Activated CD4-positive, alpha-beta T cell treated with anti-CD3 and anti-CD28 coated beads, Interleukin-2, amount 10 ng/mL, durations not matched to agents 24 days and 14 days (primary cell): Measurements from ENCODE around the gene DUSP10. TPM values are rescaled to one million over a fixed set of nuclear protein-coding genes. Genes with fewer than 3 reads are reported as not detected.

Experiments
- DNase-seq: peaks from one replicate; pipeline ENCODE4 v3.0.0; 2022
- H3K27ac Mint-ChIP-seq: one replicate; pipeline ENCODE4 v1.8.0; 2022; ENCODE audit warnings: mild to moderate bottlenecking, mixed read lengths
- H3K27me3 Mint-ChIP-seq: one replicate; pipeline ENCODE4 v1.8.0; 2022; ENCODE audit warnings: mixed read lengths
- H3K36me3 Mint-ChIP-seq: one replicate; pipeline ENCODE4 v1.8.0; 2022; ENCODE audit warnings: low read depth, mild to moderate bottlenecking, mixed read lengths
- H3K4me1 Mint-ChIP-seq: one replicate; pipeline ENCODE4 v1.8.0; 2021; ENCODE audit warnings: mixed read lengths
- H3K4me3 Mint-ChIP-seq: one replicate; pipeline ENCODE4 v1.8.0; 2022; ENCODE audit warnings: mild to moderate bottlenecking, moderate library complexity, mixed read lengths
- H3K9me3 Mint-ChIP-seq: one replicate; pipeline ENCODE4 v1.8.0; 2021; ENCODE audit warnings: mixed read lengths
- intact Hi-C: fragments of 100-400 bp; cut with micrococcal nuclease; formaldehyde crosslinking; loops from one replicate; pipeline ENCODE4 v1.15.1; 2023
- total RNA-seq: library from RNA; stranded (reverse); gene quantifications from 2 replicates; pipeline ENCODE4 v1.2.3, GENCODE V29; 2022

Gene DUSP10
- total RNA-seq, 1 donor from 2014 or later: 13.5 TPM

DNA sequence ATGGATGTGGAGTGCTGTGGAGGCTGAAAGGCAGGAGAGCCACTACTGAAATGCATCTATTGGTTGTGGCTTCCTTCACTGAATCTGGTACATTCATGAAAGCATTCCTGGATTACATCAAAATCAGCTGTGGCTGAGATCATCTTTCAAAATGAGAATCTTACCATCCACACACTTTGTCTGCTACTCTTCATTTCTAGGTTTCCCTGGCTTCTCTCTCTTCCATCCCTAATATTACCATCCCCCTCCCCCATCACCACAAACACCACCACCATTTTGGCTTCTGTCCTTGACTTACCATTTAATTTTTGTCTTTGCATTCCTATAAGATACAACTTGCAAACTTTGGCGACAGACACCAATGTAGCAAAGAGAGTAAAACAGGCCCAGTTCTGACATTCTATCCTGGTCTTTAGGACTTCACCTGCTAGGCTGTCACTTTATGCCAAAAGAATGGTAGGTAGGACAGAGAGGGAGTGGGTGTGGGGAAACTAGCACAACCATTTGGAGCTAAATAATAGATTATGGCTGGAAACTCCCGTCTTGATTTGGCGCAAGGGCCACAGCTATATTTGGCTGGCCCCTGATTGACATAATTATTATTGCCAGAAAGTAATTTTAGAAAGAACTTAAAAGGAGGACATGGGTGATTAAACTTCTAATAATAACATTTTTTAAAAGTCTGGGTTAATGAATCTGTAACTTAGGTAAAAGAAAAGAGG is 15.1 kb upstream of the DUSP10 start:
- Mint-ChIP-seq H3K4me1 (peaks cover 69% of the 10 kb centered on the region), H3K27ac (peak overlapping the region; percentile 54)

DNA sequence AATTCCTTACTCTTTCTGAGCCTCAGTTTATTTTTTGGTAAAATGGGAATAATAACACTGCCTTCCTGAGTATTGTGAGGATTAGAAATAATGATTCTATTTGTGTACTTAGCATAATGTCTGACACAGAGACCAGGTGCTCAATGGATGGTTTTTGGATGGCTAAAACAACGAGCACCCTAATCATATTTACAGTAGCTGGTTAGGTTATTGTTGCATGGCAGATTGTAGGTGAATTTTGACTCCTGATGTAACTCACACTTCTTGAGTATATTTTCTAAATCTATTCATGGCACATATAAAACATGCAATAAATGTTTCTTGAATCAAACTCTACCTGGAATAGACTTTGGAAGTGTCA is 11.9 kb upstream of the DUSP10 start:
- no peak for DNase-seq
- Mint-ChIP-seq H3K36me3 (peaks cover 22% of the 10 kb centered on the region), H3K4me1 (peaks cover 55% of the 10 kb centered on the region), H3K9me3 (peaks cover 36% of the 10 kb centered on the region), H3K4me3 (peak overlapping the region; percentile 38), H3K27ac (peak overlapping the region; percentile 86), H3K27me3 (no peaks in the 10 kb centered on the region)
- intact Hi-C loops: loop anchor here (1.0 kb wide), 5 partner anchors 12 to 46 kb away; partner anchors contain the start of gene DUSP10

More for the DNA sequence above, 15.1 kb upstream of the DUSP10 start:
- intact Hi-C loops: no loop called here
- no peak for DNase-seq
- no peaks in the 10 kb centered on the region for H3K27me3 Mint-ChIP-seq
- H3K9me3 Mint-ChIP-seq: peaks cover 21% of the 10 kb centered on the region
- no peak overlapping the region for H3K4me3 Mint-ChIP-seq
- peaks cover 18% of the 10 kb centered on the region for H3K36me3 Mint-ChIP-seq

DNA sequence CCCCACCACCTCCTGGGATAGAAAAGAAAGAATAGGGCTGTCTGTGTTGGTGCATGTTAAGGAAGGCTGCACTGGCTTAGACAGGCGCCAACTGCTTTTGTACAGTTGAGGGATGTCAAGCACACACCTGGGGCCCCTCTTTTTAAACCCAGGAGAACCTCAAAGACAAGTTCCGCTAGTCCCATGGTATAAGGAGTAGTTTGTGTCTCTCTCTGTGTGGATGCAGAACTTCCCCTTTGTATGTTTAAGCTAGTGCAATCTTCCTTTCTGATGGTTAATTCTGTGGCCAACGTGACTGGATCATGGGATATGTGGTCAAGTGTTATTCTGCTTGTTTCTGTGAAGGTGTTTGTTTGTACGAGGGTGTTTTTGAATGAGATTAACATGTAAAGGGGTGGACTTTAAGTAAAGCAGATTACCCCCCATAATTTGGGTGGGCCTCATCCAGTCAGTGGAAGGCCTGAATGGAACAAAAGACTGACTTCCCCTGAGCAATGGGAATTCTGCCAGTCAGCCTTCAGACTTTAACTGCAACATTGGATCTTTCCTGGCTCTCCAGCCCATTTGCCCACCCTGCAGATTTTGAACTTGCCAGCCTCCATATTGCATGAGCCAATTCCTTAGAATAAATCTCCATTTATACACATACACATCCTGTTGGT is 9.5 kb upstream of the DUSP10 start:
- peak; percentile 45 for DNase-seq
- Mint-ChIP-seq H3K4me1 (peaks cover 38% of the 10 kb centered on the region), H3K4me3 (no peak overlapping the region), H3K36me3 (peaks cover 25% of the 10 kb centered on the region), H3K9me3 (peaks cover 30% of the 10 kb centered on the region), H3K27me3 (no peaks in the 10 kb centered on the region), H3K27ac (no peak overlapping the region)
- intact Hi-C loops: no loop called here

DNA sequence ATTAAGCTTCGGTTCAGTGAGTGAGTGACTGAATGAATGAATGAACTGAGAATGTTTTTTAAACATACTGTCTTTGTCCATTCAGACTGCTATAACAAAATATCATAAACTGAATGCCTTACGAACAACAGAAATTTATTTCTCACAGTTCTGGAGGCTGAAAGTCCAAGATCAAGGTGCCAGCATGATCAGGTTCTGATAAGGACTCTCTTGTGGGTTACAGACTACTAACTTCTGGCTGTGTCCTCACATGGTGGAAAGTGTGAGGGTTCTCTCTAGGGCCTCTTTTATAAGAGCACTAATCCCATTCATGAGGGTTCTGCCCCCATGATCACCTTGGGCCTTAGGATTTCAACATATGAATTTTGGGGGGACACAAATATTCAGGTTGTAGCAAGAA is 7.1 kb upstream of the DUSP10 start:
- peaks cover 19% of the 10 kb centered on the region for H3K9me3 Mint-ChIP-seq
- no peak overlapping the region for H3K4me3 Mint-ChIP-seq
- H3K4me1 Mint-ChIP-seq: peaks cover 21% of the 10 kb centered on the region
- intact Hi-C loops: loop anchor here (10.0 kb wide), 1 partner anchor 416 kb away; no protein-coding TSS in a partner anchor
- DNase-seq: no peak
- H3K36me3 Mint-ChIP-seq: peaks cover 14% of the 10 kb centered on the region
- H3K27me3 Mint-ChIP-seq: no peaks in the 10 kb centered on the region
- H3K27ac Mint-ChIP-seq: no peak overlapping the region

DNA sequence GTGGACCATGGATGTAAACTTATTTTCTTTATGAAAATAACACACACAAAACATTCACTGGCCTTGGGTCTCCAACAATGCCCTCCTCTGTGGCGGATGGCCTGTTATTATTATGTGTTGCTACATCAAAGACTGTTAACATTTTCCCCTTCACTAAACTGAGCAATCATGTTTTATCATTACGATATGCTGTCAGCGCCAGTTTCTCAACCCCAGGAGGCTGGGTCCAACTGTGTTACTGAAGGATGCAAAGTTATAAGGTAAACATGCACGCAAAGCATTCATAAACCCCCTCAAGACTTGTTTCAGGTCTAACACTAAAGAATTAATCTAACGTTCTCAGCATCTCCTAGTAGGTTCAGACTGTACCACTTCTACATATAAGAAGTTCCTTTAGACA is 6.0 kb upstream of the DUSP10 start:
- Mint-ChIP-seq H3K4me1 (peaks cover 22% of the 10 kb centered on the region), H3K36me3 (peaks cover 7% of the 10 kb centered on the region), H3K4me3 (no peak overlapping the region), H3K27me3 (no peaks in the 10 kb centered on the region), H3K9me3 (peaks cover 15% of the 10 kb centered on the region), H3K27ac (no peak overlapping the region)
- intact Hi-C loops: loop anchor here (10.0 kb wide), 1 partner anchor 417 kb away; no protein-coding TSS in a partner anchor
- DNase-seq: no peak

DNA sequence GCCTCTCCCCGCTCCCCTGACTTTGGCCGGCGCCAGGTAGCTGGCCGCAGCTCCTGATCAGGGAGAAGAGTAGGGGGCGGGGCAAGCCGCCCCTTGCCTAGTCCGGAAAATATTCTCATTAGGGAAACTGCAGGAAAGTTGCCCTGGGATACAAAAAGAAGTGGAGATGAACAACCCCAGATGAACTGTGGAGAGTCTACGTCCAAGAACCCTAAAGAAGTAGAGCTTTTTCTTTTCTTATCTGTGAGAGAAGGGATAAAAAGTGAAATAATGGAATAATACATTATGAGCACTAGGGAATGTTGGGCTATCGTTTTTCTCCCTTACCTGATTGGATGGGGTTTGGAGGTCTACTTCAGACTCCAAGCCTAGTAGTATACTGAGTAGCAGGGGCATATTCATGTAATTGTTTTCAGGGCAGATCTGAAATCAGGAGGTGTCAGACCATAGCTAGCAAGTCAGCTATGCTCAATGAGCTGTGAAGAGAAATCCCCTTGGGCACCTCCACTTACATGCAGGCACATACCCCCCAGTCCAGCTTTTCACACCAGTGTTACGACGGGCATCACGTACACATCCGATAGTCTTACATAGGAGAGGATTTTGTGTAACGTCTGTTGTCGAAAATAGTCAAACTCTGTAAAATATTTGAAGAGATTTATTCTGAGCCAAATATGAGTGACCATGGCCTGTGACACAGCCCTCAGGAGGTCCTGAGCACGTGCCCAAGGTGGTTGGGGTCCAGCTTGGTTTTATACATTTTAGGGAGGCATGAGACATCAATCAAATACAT is 1.7 kb upstream of the DUSP10 start:
- Mint-ChIP-seq H3K4me3 (no peak overlapping the region), H3K27me3 (no peaks in the 10 kb centered on the region), H3K9me3 (peaks cover 5% of the 10 kb centered on the region), H3K36me3 (peaks cover 13% of the 10 kb centered on the region), H3K27ac (peak overlapping the region; percentile 90), H3K4me1 (peaks cover 22% of the 10 kb centered on the region)
- no peak for DNase-seq
- intact Hi-C loops: loop anchor here (1.0 to 10.0 kb wide), 7 partner anchors 134 to 421 kb away; no protein-coding TSS in a partner anchor

DNA sequence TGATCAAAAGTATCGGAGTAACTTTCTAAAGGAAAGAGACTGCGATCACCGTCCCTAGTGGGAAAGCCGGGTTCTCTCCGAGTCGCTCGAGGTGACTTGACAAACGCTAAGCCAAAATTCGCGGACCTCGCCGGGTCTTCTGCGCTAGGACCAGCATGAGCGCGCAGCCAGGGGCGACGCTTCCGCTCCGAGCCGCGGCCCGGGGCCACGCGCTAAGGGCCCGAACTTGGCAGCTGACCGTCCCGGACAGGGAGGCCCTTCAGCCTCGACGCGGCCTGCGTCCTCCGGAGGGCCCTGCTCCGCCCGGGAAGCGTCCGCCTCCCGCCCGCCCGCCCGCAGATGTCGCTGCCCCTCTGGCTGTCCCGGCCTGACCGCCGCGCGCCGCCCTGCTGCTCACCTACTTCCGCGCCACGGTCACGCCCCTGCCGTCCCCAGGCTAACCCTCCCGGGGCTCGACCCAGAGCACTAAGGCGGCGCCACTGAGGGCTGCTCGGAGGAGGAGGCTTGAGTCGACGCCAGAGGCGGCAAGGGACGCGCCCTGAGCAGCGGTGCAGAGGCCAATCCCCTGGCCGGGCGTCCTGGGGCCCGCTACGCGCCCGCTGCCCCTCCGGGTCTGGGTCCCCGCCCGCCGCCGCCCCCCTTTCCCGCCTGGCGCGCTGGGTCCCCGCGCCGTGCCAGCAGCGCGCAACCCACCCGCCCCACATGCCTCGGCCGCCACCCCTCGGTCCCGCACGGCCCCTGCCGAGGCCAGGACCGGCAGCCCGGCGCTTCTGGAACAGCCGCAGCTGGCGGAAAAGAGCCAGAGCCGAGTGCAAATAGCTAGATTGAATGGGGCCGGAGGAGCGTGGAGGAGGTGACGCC is 896 bp upstream of the DUSP10 start:
- Mint-ChIP-seq H3K9me3 (peaks cover 9% of the 10 kb centered on the region), H3K4me1 (peaks cover 28% of the 10 kb centered on the region), H3K4me3 (no peak overlapping the region), H3K27me3 (no peaks in the 10 kb centered on the region), H3K27ac (peak overlapping the region; percentile 90), H3K36me3 (peaks cover 21% of the 10 kb centered on the region)
- intact Hi-C loops: loop anchor here (1.0 to 10.0 kb wide), 15 partner anchors 12 to 422 kb away; no protein-coding TSS in a partner anchor
- DNase-seq: peak; percentile 95

DNA sequence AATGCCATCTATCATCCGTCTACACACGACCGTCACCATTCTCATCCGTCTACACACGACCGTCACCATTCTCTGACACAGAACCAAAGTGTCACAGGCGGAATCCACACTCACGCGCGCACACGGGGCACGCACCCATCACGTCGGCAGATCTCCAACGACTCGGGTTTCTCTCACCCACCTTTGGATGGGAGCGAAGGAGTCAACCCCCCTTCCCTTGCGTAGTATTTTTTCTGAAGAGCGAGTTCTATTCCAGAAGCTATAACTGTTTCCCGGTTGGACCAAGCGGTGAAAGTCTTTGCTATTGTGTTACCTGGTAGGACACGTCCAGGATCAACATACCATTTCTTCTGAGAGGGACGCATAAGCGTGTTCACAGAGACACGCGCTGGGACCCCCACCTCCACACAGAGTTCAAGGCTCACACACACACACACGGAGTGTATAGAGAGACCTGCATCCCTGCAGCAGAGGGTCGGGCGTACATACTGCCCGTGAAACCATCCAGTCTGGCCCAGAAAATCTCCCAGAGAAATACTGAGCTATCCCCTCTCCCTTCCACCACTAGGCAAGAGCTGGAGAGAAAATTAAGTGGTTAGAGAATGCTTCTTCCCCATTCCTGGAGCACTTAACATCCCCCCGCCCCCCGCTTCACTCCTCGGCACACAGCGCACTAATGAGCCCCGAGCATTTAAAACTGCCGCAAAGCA is 741 bp downstream of the DUSP10 start:
- peak; percentile 80 for DNase-seq
- H3K36me3 Mint-ChIP-seq: peaks cover 35% of the 10 kb centered on the region
- no peak overlapping the region for H3K4me3 Mint-ChIP-seq
- H3K27ac Mint-ChIP-seq: no peak overlapping the region
- H3K9me3 Mint-ChIP-seq: peaks cover 20% of the 10 kb centered on the region
- intact Hi-C loops: loop anchor here (1.0 to 10.0 kb wide), 6 partner anchors 136 to 714 kb away; no protein-coding TSS in a partner anchor
- peaks cover 40% of the 10 kb centered on the region for H3K4me1 Mint-ChIP-seq
- no peaks in the 10 kb centered on the region for H3K27me3 Mint-ChIP-seq

DNA sequence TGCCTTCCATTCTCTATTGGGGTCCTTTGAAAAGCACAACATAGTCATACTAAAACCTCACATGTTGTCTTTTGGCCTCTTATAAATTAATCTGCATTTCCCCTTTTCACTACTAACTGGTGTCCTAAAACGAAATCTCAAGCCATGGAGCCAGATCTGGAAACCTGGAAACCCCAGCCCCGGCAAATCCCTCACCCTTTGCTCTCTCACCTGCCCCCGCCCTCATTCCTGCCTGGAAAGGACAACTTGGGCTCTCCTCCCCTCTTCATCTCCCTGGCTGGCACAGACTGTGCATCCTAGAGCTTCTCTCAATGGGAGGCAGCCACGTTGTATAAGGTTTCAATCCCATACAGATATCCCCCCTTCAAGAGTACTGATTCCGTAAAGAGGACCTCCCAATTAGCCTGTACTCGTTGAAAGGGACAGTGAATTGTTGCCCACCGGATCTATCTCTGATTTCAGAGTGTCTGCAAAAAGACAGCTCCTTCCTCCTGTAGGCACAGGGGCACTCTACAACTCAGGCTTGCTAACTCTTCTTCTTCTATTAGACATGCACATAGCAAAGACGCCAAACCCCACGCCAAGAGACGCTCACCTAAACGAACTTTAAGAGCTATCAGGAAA is 1.4 kb downstream of the DUSP10 start:
- H3K36me3 Mint-ChIP-seq: peaks cover 41% of the 10 kb centered on the region

DNA sequence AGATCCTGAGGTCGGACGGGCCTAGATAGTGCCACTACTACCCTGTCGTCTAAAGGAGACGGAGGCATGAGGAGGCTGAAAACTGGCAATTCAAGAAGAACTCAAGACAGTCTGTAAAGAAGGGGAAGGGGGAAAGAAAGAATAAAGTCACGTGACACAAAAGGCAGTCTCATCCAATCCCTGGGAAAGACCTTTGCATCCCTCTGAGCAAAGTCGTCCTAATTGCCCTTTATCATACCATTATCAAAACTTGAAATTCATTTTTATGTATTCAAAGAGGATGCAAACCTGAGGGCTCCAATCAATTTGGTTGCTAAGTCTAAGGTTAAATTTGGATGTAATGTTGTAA is 2.2 kb downstream of the DUSP10 start:
- Mint-ChIP-seq H3K9me3 (peaks cover 20% of the 10 kb centered on the region), H3K27ac (no peak overlapping the region), H3K4me3 (no peak overlapping the region), H3K27me3 (no peaks in the 10 kb centered on the region), H3K36me3 (peaks cover 46% of the 10 kb centered on the region), H3K4me1 (peaks cover 51% of the 10 kb centered on the region)
- DNase-seq: no peak
- intact Hi-C loops: loop anchor here (5.0 to 10.0 kb wide), 5 partner anchors 138 to 425 kb away; no protein-coding TSS in a partner anchor

More for the DNA sequence above, 1.4 kb downstream of the DUSP10 start:
- no peaks in the 10 kb centered on the region for H3K27me3 Mint-ChIP-seq
- H3K9me3 Mint-ChIP-seq: peaks cover 20% of the 10 kb centered on the region
- H3K4me3 Mint-ChIP-seq: no peak overlapping the region
- intact Hi-C loops: loop anchor here (5.0 to 10.0 kb wide), 5 partner anchors 137 to 424 kb away; no protein-coding TSS in a partner anchor
- DNase-seq: no peak
- no peak overlapping the region for H3K27ac Mint-ChIP-seq
- H3K4me1 Mint-ChIP-seq: peaks cover 47% of the 10 kb centered on the region

DNA sequence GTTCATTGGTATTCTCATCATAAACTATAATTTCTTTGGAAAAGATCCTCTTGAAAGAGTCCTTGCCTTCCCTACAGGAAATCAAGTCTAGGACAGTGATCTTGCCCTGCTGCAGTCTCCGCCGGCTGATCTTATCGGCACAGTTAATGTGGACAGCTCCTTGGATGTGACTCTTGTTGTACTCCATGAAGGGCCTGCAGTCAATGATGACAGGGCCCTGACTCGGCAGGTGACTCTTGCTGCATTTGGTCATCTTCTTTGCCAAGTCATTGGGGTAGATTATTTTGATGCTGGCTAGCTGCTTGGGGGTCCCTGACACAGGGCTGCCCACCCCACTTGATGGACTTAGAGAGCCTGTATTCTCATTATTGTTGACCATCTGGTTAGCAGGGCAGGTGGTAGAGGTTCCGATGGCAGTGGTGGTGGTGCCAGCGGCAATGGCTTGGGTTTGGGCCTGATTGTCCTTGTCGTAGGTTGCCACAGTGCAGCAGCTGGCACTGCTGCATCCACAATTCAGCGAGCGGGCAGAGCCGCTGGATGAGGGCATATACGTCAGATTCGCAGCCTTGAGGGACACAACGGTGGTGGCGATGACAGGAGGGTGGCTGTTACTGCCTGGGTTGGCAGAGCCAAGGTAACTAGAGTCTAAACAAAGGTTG is 2.7 kb downstream of the DUSP10 start:
- no peaks in the 10 kb centered on the region for H3K27me3 Mint-ChIP-seq
- H3K9me3 Mint-ChIP-seq: peaks cover 20% of the 10 kb centered on the region
- peaks cover 51% of the 10 kb centered on the region for H3K36me3 Mint-ChIP-seq
- no peak overlapping the region for H3K27ac Mint-ChIP-seq
- intact Hi-C loops: no loop called here
- DNase-seq: no peak
- H3K4me3 Mint-ChIP-seq: no peak overlapping the region
- H3K4me1 Mint-ChIP-seq: peaks cover 53% of the 10 kb centered on the region

DNA sequence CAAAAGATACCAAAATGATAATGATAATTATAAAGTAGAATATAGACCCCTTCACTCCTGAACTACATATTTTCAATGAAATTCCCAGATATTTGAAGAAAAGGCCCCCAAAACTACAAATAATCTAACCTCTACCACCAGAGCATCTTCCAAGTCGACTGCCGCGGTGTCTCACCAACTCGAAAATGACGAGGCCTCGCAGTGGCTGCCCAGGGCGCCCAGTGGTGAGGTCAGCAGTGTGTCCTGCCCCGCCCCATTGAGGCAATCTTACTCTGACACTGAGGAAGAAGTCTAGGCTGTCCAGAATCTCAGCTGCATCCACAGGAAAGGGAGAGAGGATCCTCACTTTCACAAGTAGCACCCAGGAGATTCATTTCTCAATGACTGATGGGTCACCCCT is 5.2 kb downstream of the DUSP10 start:
- Mint-ChIP-seq H3K9me3 (peaks cover 20% of the 10 kb centered on the region), H3K36me3 (peaks cover 70% of the 10 kb centered on the region), H3K4me3 (peak overlapping the region; percentile 49), H3K27ac (no peak overlapping the region), H3K4me1 (peaks cover 63% of the 10 kb centered on the region), H3K27me3 (no peaks in the 10 kb centered on the region)
- intact Hi-C loops: no loop called here
- no peak for DNase-seq
